Uterus (tissue), 4 donors: ENCODE measurements around the gene CEP120. TPM values are rescaled to one million over a fixed set of nuclear protein-coding genes. Genes with fewer than 3 reads are reported as not detected.

Source experiments
- DNase-seq, 2 donors: peaks; one replicate each; pipeline ENCODE4 v3.0.0-alpha.2; 2019 to 2020
- H3K27ac ChIP-seq, 2 donors: fragments of 200-600 bp; sonication (generic); 1 replicate in 1 of 2; 2 replicates in 1 of 2; pipeline ENCODE4 v1.5.1; 2016 to 2018
- H3K27me3 ChIP-seq, 2 donors: fragments of 200-600 bp; sonication (generic); one replicate each; pipeline ENCODE4 v1.5.1; 2018 to 2019; ENCODE audit warnings: control low read depth in 1 of 2
- H3K36me3 ChIP-seq, 2 donors: fragments of 200-600 bp; sonication (generic); one replicate each; pipeline ENCODE4 v1.5.1; 2019; ENCODE audit warnings: control low read depth in 1 of 2
- H3K4me1 ChIP-seq, 2 donors: fragments of 200-600 bp; sonication (generic); one replicate each; pipeline ENCODE4 v1.5.1; 2018 to 2019; ENCODE audit warnings: control low read depth in 1 of 2
- H3K4me3 ChIP-seq, 2 donors: fragments of 200-600 bp; sonication (generic); 1 replicate in 1 of 2; 2 replicates in 1 of 2; pipeline ENCODE4 v1.5.1; 2018 to 2019; ENCODE audit warnings: mild to moderate bottlenecking in 1 of 2
- H3K9me3 ChIP-seq, 2 donors: fragments of 200-600 bp; sonication (generic); one replicate each; pipeline ENCODE4 v1.5.1; 2019; ENCODE audit warnings: control low read depth in 1 of 2
- POLR2A ChIP-seq, 2 donors: fragments of 450-650 bp; IDR thresholded peaks; one replicate each; pipeline ENCODE4 v1.6.1; 2016; ENCODE audit warnings: antibody characterized with exemption in 2 of 2, mild to moderate bottlenecking in 1 of 2, moderate library complexity in 1 of 2
- intact Hi-C: fragments of 100-400 bp; cut with DNase I; formaldehyde crosslinking; loops from one replicate; pipeline ENCODE4 v1.15.1; 2023; ENCODE audit warnings: low total_unique reads
- total RNA-seq, 4 donors: library from RNA; depleted of rRNA in 3 of 4; stranded (reverse); fragments of >200 nt in 3 of 4; gene quantifications; one replicate each; pipeline versions ENCODE4 v1.1.0 to v1.2.4, GENCODE V29; 2014 to 2023
- TF ChIP-seq, protein P1 (sequence below), 4 experiments: fragments of 200-600 bp in 2 of 4; fragments of 450-650 bp in 2 of 4; sonication (generic) in 2 of 4; IDR thresholded peaks; one replicate each; pipeline ENCODE4 v1.5.1; 2016 to 2019; ENCODE audit warnings: antibody characterized with exemption in 4 of 4, mild to moderate bottlenecking in 2 of 4, moderate library complexity in 1 of 4
- donor health status: DM: yes; HTN: yes; CAD: no.

CEP120 gene
- total RNA-seq, 4 donors from 2014 or later: 18.2 to 55.8 (median 41.0) TPM

DNA sequence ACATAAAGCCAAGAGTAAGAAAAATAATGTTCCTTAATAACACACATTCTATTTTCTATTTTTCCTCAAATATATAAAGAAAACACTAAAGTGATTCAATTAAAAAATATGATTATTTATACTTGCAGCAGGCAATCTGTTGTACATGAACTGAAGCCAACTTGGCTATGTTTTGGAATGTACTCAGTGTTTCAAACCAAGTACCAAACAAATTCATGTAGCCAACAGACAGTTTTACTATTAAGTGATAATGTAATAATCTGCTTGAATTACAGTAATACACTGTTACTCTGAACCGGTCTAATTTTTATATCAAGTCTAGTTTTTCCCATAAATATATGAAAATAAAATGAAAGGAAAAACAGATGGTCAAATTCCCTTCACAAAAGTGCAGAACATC, 58.0 kb downstream of the CEP120 start:
- intact Hi-C loops: no loop called here

DNA sequence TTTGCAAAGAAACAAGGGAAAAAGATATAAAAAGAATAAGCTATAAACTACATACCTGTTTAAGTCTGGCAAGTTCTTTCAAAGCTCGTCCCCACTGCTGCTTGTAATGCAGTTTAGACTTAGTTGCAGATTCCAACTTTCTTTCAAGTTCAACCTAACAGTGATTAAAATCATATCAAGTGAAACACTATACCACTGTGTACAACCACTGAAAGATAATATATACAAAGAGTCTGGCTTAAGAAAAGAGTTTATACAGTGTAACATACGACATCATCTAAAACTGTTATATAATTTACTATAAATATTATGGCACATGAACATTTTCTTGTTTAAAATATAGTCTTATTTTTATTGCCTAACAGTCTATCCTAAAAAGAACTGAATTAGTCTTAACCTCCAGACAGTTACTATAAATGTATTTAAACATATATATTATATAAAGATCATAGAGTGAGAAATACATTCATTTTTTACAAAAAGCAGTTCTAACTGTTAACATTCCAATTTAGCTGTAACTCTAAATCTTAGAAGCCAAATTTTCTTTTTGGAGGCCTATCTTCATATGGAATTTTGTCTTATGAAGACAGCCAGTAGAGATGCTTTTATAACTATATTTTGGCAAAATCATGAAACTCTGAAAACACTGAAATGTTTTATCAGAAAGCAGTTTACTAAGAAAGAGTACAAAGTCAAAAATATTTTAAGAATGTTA, 58.6 kb downstream of the CEP120 start:
- H3K27ac ChIP-seq: peak overlapping the region; percentile 13 to 64
- intact Hi-C loops: no loop called here

More for the DNA sequence above, 58.0 kb downstream of the CEP120 start:
- Histone ChIP-seq H3K27me3 (no peaks in the 10 kb centered on the region), H3K9me3 (no peaks in the 10 kb centered on the region), H3K4me3 (no peak overlapping the region), H3K4me1 (peaks cover 0 to 5% of the 10 kb centered on the region in 2 donors), H3K27ac (peak overlapping the region; percentile 5 to 64), H3K36me3 (no peaks in the 10 kb centered on the region)
- no peak for TF ChIP-seq POLR2A (IDR thresholded peaks at IDR 0.05)
- TF ChIP-seq, protein P1, sequence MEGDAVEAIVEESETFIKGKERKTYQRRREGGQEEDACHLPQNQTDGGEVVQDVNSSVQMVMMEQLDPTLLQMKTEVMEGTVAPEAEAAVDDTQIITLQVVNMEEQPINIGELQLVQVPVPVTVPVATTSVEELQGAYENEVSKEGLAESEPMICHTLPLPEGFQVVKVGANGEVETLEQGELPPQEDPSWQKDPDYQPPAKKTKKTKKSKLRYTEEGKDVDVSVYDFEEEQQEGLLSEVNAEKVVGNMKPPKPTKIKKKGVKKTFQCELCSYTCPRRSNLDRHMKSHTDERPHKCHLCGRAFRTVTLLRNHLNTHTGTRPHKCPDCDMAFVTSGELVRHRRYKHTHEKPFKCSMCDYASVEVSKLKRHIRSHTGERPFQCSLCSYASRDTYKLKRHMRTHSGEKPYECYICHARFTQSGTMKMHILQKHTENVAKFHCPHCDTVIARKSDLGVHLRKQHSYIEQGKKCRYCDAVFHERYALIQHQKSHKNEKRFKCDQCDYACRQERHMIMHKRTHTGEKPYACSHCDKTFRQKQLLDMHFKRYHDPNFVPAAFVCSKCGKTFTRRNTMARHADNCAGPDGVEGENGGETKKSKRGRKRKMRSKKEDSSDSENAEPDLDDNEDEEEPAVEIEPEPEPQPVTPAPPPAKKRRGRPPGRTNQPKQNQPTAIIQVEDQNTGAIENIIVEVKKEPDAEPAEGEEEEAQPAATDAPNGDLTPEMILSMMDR (IDR thresholded peaks at IDR 0.05): no peak
- DNase-seq: no peak

DNA sequence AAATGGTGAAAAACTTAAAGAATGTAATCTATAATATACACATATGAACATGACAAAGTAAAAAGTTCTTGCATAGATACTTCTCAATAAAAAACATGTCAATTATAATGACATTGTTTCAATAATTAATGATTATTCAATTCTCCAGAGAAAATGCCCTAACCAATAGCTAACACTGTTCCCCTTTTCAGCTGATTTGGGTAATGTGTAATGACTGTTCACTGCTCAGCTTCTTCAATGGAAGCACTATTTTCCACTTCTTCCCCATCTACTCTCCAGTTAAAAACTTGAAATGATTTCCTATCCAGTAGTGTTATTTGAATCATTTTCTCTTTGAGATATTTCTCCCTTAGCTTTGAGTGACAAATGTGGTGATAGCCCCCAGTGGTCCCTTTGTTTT, 62.3 kb downstream of the CEP120 start:
- intact Hi-C loops: no loop called here
- Histone ChIP-seq H3K4me1 (peaks cover 0 to 10% of the 10 kb centered on the region in 2 donors), H3K27me3 (no peaks in the 10 kb centered on the region), H3K27ac (no peak overlapping the region), H3K9me3 (no peaks in the 10 kb centered on the region), H3K4me3 (no peak overlapping the region), H3K36me3 (no peaks in the 10 kb centered on the region)
- no peak for TF ChIP-seq POLR2A (IDR thresholded peaks at IDR 0.05)
- TF ChIP-seq, protein P1 (IDR thresholded peaks at IDR 0.05): no peak
- no peak for DNase-seq

More for the DNA sequence above, 58.6 kb downstream of the CEP120 start:
- no peaks in the 10 kb centered on the region for H3K9me3 ChIP-seq
- DNase-seq: no peak
- no peak overlapping the region for H3K4me3 ChIP-seq
- H3K4me1 ChIP-seq: peaks cover 0 to 5% of the 10 kb centered on the region in 2 donors
- TF ChIP-seq, protein P1 (IDR thresholded peaks at IDR 0.05): no peak
- TF ChIP-seq POLR2A (IDR thresholded peaks at IDR 0.05): no peak
- no peaks in the 10 kb centered on the region for H3K36me3 ChIP-seq
- H3K27me3 ChIP-seq: no peaks in the 10 kb centered on the region

DNA sequence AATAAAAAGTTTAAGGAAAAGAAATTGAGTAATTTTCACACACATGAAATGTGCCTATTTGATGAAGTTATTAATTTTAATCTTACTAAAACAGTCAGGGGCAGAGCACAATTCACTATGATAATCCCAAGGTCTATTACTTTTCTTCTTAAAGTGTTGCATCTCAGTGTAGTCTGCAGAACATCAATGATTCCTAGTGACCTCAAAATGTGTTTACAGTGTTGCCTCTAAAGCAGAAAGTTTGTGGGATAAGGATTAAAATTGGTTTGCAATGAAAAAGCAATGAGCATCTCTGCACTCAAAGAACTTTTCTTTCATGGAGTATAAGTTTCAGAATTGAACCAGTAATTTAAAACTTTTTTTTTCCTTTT, 63.0 kb downstream of the CEP120 start:
- no peak for DNase-seq
- H3K9me3 ChIP-seq: no peaks in the 10 kb centered on the region
- intact Hi-C loops: no loop called here
- TF ChIP-seq POLR2A (IDR thresholded peaks at IDR 0.05): no peak
- TF ChIP-seq, protein P1 (IDR thresholded peaks at IDR 0.05): no peak
- peak overlapping the region; percentile 19 to 33 for H3K27ac ChIP-seq
- no peaks in the 10 kb centered on the region for H3K27me3 ChIP-seq
- H3K4me1 ChIP-seq: peaks cover 0 to 10% of the 10 kb centered on the region in 2 donors
- no peak overlapping the region for H3K4me3 ChIP-seq
- no peaks in the 10 kb centered on the region for H3K36me3 ChIP-seq

DNA sequence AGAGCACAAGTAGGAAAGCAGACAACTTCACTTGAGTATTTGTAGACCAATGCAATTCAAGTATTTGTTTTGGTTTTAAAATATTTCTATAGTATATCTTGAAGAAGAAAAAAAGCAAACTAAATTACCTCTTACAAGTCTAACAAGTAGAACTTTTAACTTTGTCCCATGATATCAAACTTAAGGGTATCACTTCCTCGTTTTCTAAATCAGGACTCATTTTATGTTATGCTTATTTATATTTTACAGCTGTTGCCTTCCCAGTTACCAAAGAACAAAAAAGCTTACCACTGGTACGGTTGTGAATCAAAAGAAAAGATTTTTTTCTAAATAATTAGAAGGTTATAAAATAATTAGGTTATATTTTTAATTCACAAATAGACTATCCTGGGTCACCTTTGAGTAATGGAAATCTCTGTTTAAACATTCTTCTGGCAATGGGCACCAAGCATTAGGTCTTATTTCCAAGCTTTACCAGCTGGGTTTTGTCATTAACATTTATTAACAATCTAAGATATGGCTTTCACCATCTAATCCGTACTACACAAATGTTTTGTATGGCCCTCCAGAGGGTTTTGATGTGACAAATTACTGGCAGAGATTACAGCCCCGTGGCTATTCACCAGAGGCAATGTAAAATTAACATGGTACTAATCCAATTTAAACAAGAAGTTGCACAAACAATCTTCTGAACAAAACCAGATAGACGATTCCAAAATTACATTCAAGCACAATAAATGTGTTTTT, 63.6 kb downstream of the CEP120 start:
- peaks cover 0 to 8% of the 10 kb centered on the region in 2 donors for H3K4me1 ChIP-seq
- peak overlapping the region; percentile 33 to 62 for H3K27ac ChIP-seq

More for the DNA sequence above, 63.6 kb downstream of the CEP120 start:
- H3K36me3 ChIP-seq: no peaks in the 10 kb centered on the region
- DNase-seq: peak; percentile 26 to 33
- no peaks in the 10 kb centered on the region for H3K27me3 ChIP-seq
- H3K4me3 ChIP-seq: no peak overlapping the region
- intact Hi-C loops: no loop called here
- TF ChIP-seq POLR2A (IDR thresholded peaks at IDR 0.05): no peak
- TF ChIP-seq, protein P1 (IDR thresholded peaks at IDR 0.05): no peak
- H3K9me3 ChIP-seq: no peaks in the 10 kb centered on the region
